Neural progenitor cell (in vitro differentiated cells): ENCODE measurements around the gene MCM5. TPM values are rescaled to one million over a fixed set of nuclear protein-coding genes. Genes with fewer than 3 reads are reported as not detected.
A peak's percentile ranks its signal among the peaks of the same experiment; 100 is the strongest.
"Not testable (repeated sequence)": the region's sequence is repeated elsewhere in the genome, so short reads cannot be mapped to it uniquely, and the experiment has no call there.

Experiments
- DNase-seq: peaks from one replicate; pipeline ENCODE4 v3.0.0-alpha.2; 2016; ENCODE audit warnings: low spot score
- H2AFZ ChIP-seq: fragments of 200-600 bp; sonication (generic); replicated peaks from 2 replicates; pipeline ENCODE4 v1.6.1; 2016; ENCODE audit warnings: antibody characterized with exemption
- H3F3A ChIP-seq: fragments of 200-600 bp; sonication (generic); 2 replicates; pipeline ENCODE4 v1.6.1; 2016; ENCODE audit warnings: antibody characterized with exemption, low read depth
- H3K27ac ChIP-seq: fragments of 200-600 bp; sonication (generic); 2 replicates; pipeline ENCODE4 v1.5.1; 2016; ENCODE audit warnings: mild to moderate bottlenecking
- H3K27me3 ChIP-seq: fragments of 200-600 bp; sonication (generic); 2 replicates; pipeline ENCODE4 v1.6.1; 2016; ENCODE audit warnings: mild to moderate bottlenecking, moderate library complexity
- H3K36me3 ChIP-seq: fragments of 200-600 bp; sonication (generic); 2 replicates; pipeline ENCODE4 v1.5.1; 2016
- H3K4me1 ChIP-seq: fragments of 200-600 bp; sonication (generic); 2 replicates; pipeline ENCODE4 v1.6.1; 2016; ENCODE audit warnings: mixed run types
- H3K4me2 ChIP-seq: fragments of 200-600 bp; sonication (generic); 2 replicates; pipeline ENCODE4 v1.6.1; 2016
- H3K4me3 ChIP-seq: fragments of 200-600 bp; sonication (generic); 2 replicates; pipeline ENCODE4 v1.5.1; 2016
- H3K79me2 ChIP-seq: fragments of 200-600 bp; sonication (generic); 2 replicates; pipeline ENCODE4 v1.6.1; 2016; ENCODE audit warnings: low read depth
- H3K9ac ChIP-seq: fragments of 200-600 bp; sonication (generic); 2 replicates; pipeline ENCODE4 v1.6.1; 2016
- H3K9me3 ChIP-seq: fragments of 200-600 bp; sonication (generic); 2 replicates; pipeline ENCODE4 v1.5.1; 2016; ENCODE audit warnings: low read depth
- H4K20me1 ChIP-seq: fragments of 200-600 bp; sonication (generic); 2 replicates; pipeline ENCODE4 v1.6.1; 2016; ENCODE audit warnings: low read depth
- H3K27ac Mint-ChIP-seq: 3 replicates; pipeline ENCODE4 v1.8.0; 2021; ENCODE audit warnings: mixed read lengths
- H3K27me3 Mint-ChIP-seq: 2 replicates; pipeline ENCODE4 v1.8.0; 2022; ENCODE audit warnings: low read depth, mild to moderate bottlenecking, inconsistent platforms, moderate library complexity, mixed read lengths; ENCODE audit not compliant: insufficient read depth
- H3K36me3 Mint-ChIP-seq: 3 replicates; pipeline ENCODE4 v1.8.0; 2021; ENCODE audit warnings: mixed read lengths
- H3K4me1 Mint-ChIP-seq: 3 replicates; pipeline ENCODE4 v1.8.0; 2021; ENCODE audit warnings: mixed read lengths
- H3K4me3 Mint-ChIP-seq: 3 replicates; pipeline ENCODE4 v1.8.0; 2021; ENCODE audit warnings: mild to moderate bottlenecking, moderate library complexity, mixed read lengths
- H3K9me3 Mint-ChIP-seq: 3 replicates; pipeline ENCODE4 v1.8.0; 2020; ENCODE audit warnings: mixed read lengths
- CTCF ChIP-seq: fragments of 200-600 bp; sonication (generic); IDR thresholded peaks from 2 replicates; pipeline ENCODE4 v1.5.1; 2017; ENCODE audit warnings: antibody characterized with exemption, mild to moderate bottlenecking
- EZH2 ChIP-seq: fragments of 200-600 bp; sonication (generic); IDR thresholded peaks from 2 replicates; pipeline ENCODE4 v1.6.1; 2017; ENCODE audit warnings: antibody characterized with exemption, mild to moderate bottlenecking, moderate library complexity
- EZH2phosphoT487 ChIP-seq: fragments of 200-600 bp; sonication (generic); IDR thresholded peaks from 2 replicates; pipeline ENCODE4 v1.6.1; 2017; ENCODE audit warnings: antibody characterized with exemption
- total RNA-seq: library from RNA; depleted of rRNA; stranded (reverse); fragments of >200 nt; gene quantifications from 2 replicates; pipeline ENCODE4 v1.2.3, GENCODE V29; 2015; ENCODE audit warnings: low replicate concordance

MCM5 gene
- total RNA-seq, 1 donor from 2014 or later: 131 TPM

GRCh38 chr22:35359380-35360065, 40.4 kb upstream of the MCM5 start:
- no peak overlapping the region for H3K27ac Mint-ChIP-seq

GRCh38 chr22:35361001-35361558, 38.9 kb upstream of the MCM5 start:
- Histone ChIP-seq H3K4me3 (no peak overlapping the region), H4K20me1 (no peaks in the 10 kb centered on the region), H3K9me3 (no peaks in the 10 kb centered on the region), H3K36me3 (no peaks in the 10 kb centered on the region), H2AFZ (no peak overlapping the region), H3K27me3 (no peaks in the 10 kb centered on the region), H3K9ac (no peak overlapping the region), H3K79me2 (no peaks in the 10 kb centered on the region), H3F3A (peaks cover 4% of the 10 kb centered on the region), H3K27ac (no peak overlapping the region), H3K4me2 (no peak overlapping the region), H3K4me1 (no peaks in the 10 kb centered on the region)
- Mint-ChIP-seq H3K4me3 (no peak overlapping the region), H3K9me3 (no peaks in the 10 kb centered on the region), H3K27me3 (peaks cover 10% of the 10 kb centered on the region), H3K27ac (no peak overlapping the region), H3K36me3 (no peaks in the 10 kb centered on the region), H3K4me1 (no peaks in the 10 kb centered on the region)
- TF ChIP-seq CTCF (no peak), EZH2phosphoT487 (no peak), EZH2 (no peak)
- DNase-seq: no peak

More at GRCh38 chr22:35359380-35360065, 40.4 kb upstream of the MCM5 start:
- Histone ChIP-seq H3K9ac (no peak overlapping the region), H3K4me2 (no peak overlapping the region), H3K36me3 (no peaks in the 10 kb centered on the region), H3K27me3 (no peaks in the 10 kb centered on the region), H3F3A (no peaks in the 10 kb centered on the region), H2AFZ (peak overlapping the region; percentile 13), H3K79me2 (no peaks in the 10 kb centered on the region), H3K4me1 (no peaks in the 10 kb centered on the region), H3K4me3 (no peak overlapping the region), H3K9me3 (no peaks in the 10 kb centered on the region), H4K20me1 (no peaks in the 10 kb centered on the region), H3K27ac (no peak overlapping the region)
- Mint-ChIP-seq H3K4me3 (no peak overlapping the region), H3K36me3 (no peaks in the 10 kb centered on the region), H3K27me3 (peaks cover 10% of the 10 kb centered on the region), H3K9me3 (no peaks in the 10 kb centered on the region), H3K4me1 (peaks cover 4% of the 10 kb centered on the region)
- DNase-seq: no peak
- TF ChIP-seq CTCF: no peak
- TF ChIP-seq EZH2phosphoT487: no peak
- TF ChIP-seq EZH2: no peak

- H3K36me3 Mint-ChIP-seq: no peaks in the 10 kb centered on the region
- no peak for DNase-seq
- H3K27ac ChIP-seq: no peak overlapping the region
- no peak overlapping the region for H3K4me3 Mint-ChIP-seq
- H4K20me1 ChIP-seq: no peaks in the 10 kb centered on the region
- H3F3A ChIP-seq: peaks cover 4% of the 10 kb centered on the region
- no peaks in the 10 kb centered on the region for H3K79me2 ChIP-seq
- H3K27ac Mint-ChIP-seq: no peak overlapping the region
- no peak overlapping the region for H3K4me3 ChIP-seq
- no peak overlapping the region for H2AFZ ChIP-seq
- no peak overlapping the region for H3K9ac ChIP-seq
- H3K4me2 ChIP-seq: no peak overlapping the region
- H3K4me1 ChIP-seq: no peaks in the 10 kb centered on the region
- H3K9me3 ChIP-seq: no peaks in the 10 kb centered on the region
- H3K27me3 ChIP-seq: no peaks in the 10 kb centered on the region
- H3K36me3 ChIP-seq: no peaks in the 10 kb centered on the region
- H3K4me1 Mint-ChIP-seq: no peaks in the 10 kb centered on the region
- H3K9me3 Mint-ChIP-seq: no peaks in the 10 kb centered on the region
- H3K27me3 Mint-ChIP-seq: peaks cover 5% of the 10 kb centered on the region
- TF ChIP-seq EZH2phosphoT487: no peak
- TF ChIP-seq CTCF: no peak
- TF ChIP-seq EZH2: no peak
Measured at GRCh38 chr22:35363566-35364086, 36.3 kb upstream of the MCM5 start.

DNA sequence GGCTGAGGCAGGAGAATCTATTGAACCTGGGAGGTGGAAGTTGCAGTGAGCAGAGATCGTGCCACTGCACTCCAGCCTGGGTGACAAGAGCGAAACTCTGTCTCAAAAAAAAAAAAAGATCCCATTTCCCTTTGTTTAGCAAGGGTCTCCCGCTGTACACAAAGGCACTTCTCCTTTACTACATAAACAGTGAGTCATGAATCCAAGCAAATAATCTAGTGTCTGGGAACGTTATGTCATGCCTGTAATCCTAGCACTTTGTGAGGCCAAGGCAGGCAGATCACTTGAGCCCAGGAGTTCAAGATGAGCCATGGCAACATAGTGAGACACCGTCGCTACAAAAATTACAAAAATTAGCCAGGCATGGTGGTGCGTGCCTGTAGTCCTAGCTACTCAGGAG, 35.7 kb upstream of the MCM5 start:
- H3K27ac ChIP-seq, H3K9ac ChIP-seq, H2AFZ ChIP-seq, H3F3A ChIP-seq, H4K20me1 ChIP-seq, H3K9me3 Mint-ChIP-seq, H3K79me2 ChIP-seq, H3K4me1 Mint-ChIP-seq, H3K27me3 ChIP-seq, H3K9me3 ChIP-seq, H3K36me3 ChIP-seq, H3K27ac Mint-ChIP-seq, H3K36me3 Mint-ChIP-seq, H3K27me3 Mint-ChIP-seq, H3K4me3 Mint-ChIP-seq, H3K4me1 ChIP-seq, DNase-seq, H3K4me3 ChIP-seq, H3K4me2 ChIP-seq: not testable (repeated sequence)
